ENCODE results near the gene NUP188.
A peak's percentile ranks its signal among the peaks of the same experiment; 100 is the strongest.

NUP188 gene

DNA sequence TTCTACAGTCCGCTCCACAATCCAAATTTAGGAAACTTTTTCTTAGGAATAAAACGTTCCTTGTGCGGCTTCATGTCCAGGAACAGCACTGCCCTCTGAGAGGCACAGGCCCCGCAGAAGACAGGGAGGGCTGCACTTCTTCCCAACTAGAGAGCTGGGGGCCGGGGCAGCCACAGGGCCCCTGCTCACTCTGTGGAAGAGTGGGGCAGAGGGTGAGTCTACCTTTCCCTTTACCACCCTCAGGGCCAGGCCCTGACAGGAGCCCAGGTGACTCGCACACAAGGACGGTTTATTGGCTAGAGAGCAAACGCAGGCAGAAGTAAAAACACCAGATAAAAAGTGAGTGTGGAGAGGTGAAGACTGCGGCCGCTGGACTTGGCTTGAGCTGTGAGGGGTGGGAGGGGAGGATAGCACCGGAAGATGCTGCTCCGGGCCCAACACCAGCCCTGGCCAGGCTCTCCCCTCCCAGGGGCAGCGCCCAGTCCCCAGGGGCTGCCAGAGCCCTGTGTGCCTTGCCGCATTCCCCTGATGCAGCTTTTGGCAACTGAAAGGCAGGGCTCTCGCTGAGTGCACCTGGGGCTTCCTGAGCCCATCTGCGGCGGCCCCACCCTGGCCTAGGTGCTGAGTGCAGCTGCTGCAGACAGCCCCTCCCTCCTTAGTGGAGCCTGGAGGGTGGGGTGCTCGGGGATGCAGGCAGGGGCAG lies 60.4 kb downstream of the NUP188 start:
- no peak for DNase-seq

DNA sequence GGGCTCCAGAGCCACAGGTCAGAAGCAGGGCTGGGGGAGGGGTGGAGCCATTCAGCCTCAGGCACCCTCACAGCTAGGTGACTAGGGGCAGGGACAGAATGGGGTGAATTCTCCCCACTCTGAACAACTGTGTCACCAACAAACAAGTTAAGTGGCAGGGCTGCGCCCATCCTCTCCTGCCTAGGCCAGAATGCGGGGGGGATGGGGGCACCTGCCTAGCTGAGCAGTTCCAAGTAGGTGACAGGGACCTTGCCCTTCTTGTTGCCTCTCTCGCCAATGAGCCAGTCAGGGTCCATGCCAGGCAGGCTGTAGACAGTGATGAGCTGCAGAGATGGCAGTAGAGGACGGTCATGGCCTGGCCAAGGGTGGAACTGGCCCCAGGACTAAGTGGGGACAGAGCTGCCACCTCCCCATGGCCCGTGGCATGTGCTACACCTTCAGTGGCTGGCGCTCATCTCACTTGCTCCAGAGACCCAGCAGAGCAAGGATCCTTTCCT lies 61.0 kb downstream of the NUP188 start:
- DNase-seq, result no peak

DNA sequence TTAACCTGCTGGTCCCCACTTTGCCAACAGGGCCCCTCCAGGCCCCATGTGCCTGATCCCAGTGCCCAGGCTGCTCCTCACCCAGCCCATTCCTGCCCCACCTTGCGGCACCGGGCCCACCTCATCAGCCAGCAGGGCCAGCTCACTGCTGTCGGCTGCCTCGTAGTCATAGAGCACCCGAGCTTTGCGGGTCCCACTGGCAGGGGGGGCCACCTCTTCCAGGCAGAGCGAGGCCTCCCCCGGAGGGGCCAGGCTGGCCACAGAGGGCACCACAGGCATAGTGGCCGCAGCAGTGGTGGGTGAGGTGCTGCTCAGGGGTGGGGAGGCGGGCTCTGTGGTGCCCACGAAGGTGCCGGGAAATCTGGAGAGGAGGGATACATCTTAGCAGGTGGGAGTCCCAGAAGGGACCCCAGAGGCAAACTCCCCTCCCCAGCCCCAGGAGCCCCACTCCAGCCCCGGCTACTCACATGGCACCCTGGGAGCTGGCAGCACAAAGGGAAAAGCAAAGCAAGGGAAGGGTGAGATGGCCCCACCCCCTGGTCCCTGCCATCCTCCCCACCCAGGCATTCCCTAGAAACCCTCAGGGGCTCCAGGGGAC lies 61.6 kb downstream of the NUP188 start:
- DNase-seq, result no peak

DNA sequence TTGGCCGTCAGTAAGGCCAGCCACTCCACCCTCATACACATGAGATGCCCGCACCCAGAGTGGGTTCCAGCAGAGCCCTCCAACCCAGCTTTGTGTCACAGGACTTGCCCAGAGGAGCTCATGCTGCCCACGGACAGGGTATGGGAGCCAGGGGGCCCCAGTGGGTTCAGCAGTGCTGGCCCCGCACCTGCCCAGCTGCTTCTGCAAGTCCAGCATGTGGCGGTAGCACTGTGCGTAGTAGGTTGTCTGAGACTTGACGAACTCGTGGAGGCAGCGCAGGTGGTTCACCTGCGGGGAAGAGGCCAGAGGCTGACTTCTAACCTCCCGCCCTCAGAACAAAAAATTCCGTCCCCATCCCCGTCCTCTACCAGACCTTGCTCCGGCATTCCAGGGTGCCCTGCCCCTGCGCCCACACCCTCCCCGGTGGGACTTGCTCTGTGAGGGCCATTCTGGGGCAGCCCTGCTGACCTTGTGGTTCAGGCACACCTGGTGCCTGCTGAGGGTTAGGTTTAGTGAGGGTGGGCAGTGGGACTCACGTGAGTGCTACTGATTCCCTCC lies 62.2 kb downstream of the NUP188 start:
- no peak for DNase-seq

DNA sequence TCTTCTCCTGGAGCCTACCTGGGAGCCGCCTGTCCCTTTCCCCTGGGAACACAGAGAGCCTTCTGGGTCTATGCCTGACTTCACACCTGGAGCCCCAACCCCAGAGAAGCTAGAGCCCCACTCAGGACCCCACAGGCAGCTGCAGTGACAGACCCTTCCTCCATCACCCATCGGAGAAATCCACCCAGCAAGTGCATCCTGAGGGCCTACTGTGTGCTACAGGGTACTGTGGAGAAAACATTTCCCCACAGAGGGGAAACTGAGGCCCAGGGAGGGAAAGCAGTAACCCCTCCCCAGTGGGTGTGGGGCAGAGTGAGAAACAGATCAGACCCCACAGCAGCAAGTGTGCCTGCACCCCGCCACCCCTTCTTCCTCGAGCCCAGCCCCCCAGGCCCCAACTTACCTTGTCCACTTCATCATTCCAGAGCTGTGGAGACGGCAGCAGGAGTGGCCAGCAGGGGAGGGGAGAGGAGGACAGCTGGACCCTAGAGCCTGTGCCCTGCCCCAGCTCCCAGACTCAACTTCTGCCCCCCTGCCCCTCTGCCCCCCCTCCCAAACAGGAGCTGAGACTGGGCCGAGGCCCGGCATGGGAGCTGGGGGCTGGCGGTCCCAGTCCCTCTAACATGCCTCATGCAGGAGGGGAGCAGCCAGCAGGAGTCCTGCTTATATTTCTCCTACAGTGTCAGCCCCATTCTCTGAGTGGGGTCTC lies 62.9 kb downstream of the NUP188 start:
- no peak for DNase-seq

DNA sequence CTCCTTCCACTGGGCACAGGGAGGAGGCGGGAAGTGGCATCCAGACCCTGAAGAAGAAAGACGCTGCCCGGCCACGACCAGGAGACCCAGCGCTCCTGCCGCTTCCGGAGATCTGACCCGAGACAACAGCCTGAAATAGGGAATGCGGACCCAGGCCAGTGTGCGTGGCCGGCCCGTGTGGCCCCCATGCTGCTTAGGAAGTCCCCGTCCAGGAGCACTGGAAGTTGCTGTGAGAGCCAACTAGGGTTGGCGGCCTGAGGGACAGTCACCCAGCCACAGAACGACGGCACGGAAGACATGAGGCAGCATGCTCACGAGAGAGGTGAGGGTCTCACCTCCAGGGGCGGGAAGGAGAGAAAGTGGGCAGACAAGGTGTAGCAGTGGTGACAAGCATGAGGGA lies 63.7 kb downstream of the NUP188 start:
- DNase-seq, result no peak

DNA sequence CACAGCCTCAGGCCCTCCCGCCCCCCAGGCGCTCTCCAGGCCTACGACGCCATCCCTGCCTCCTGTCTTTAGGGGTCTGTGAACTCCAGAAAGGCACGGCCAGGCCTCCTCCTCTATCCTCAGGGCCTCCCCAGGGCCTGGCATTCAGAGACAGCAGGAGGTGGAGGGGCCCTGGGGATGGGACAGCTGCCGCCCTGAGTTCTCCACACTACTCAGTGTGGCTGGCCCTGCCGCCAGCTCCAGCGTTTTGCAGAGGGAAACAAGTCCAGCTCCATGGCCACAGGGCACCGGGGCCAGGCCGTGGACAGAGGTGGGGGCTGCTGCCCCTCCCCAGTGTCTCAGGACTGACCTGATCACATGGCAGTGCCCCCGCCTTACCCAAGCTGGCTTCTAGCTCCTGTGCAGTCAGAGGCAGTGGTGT lies 64.3 kb downstream of the NUP188 start:
- DNase-seq, result no peak

DNA sequence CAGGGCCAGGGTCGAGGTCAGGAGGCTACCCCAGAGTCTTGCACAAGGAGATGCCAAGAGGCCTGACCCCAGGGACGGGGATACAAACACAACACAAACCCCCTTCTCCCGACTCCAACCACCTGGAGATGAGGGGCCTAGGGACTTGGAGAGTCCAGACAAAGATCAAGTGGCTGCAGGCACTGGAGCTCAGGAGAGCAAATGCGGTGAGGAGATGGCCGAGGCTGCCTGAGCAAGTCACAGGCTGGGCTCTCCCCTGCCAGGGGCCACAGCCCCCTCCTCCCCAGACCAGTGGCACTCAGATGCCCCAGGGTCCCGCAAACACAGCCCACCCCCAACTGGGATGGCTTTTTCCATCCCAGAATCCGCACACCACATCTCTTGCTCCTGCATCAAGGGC lies 64.8 kb downstream of the NUP188 start:
- no peak for DNase-seq

DNA sequence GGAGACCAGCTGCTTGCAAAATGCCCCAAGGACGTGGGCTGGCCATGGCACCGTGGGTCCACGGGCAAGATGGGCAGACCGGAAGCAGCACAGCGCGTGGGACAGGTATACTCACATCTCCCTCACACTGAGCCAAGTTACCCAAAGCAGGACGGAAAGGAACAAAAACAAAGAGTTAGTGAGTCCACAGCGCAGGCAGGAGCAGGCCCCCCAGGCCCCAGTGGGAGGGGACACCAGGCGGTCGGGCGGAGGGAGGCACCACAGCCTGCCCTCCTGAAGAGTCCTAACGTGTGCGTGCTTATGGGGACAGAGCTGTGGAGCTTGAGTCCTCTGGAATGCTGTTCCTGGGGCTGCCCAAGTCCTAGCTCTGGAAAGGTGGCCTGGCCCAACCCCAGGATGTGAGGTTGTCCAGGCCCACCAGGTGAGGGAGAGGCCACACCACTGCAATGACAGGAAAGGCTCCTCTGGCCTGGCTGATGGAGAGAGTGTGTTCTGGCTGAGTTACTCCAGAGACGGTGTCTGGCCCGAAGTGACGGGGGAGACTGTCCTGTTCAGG lies 65.5 kb downstream of the NUP188 start:
- no peak for DNase-seq

DNA sequence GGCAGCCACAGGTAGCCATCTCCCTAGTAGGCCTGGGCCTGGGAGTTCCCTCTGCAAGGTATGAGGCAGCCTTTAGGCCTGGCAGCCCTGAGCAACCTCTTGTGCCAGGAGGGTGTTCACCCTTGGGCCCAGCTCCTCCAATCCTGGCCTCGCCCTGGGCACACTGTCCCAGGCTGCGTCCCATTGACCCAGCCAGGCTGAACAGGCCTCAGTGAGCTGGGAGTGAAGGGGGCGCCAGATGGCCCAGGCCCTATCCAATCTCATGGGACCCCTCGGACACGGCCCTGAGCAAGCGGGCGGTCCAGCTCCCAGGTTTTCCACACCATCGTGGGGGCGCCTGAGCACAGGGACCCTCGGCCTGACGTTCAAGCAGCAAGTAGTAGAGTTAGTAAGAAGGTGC lies 66.2 kb downstream of the NUP188 start:
- no peak for DNase-seq

DNA sequence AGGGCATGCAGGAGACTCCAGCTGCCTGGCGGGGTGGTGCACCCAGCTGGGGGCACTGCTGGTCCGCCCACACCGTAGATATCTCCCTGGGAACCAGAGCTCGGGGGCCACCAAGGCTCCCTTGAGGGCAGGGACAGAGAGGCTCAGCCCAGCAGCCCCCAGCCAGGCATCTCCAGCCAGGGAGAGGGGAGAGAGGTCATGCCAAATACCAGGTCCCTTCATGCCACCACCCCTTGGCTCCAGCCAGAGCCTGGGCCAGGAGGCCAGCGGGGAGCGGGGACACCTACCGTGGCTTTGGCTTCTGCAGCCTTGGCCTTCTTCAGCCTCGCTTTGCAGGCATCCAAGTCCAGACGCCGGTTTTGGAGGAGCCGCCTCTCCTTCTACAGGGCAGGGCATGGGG lies 66.6 kb downstream of the NUP188 start:
- no peak for DNase-seq

DNA sequence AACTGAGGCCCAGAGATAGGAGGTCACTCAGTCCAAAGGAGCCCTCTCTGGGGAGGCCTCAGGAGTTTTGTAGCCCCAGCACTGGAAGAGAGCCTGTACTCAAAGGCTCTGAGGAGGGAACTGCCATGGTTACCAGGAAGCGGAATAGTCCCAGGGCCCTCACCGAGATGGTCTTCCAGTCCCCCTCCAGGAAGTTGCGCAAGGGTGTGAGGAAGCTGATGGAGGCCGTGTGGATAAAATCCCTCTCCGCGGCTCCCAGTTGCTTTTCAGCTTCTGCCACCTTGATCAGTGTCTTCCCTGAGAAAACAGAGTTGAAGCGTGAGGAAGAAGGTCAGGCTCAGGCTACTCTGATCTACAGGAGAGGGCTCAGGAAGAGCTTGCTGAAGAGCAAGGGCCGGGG lies 67.1 kb downstream of the NUP188 start:
- no peak for DNase-seq

DNA sequence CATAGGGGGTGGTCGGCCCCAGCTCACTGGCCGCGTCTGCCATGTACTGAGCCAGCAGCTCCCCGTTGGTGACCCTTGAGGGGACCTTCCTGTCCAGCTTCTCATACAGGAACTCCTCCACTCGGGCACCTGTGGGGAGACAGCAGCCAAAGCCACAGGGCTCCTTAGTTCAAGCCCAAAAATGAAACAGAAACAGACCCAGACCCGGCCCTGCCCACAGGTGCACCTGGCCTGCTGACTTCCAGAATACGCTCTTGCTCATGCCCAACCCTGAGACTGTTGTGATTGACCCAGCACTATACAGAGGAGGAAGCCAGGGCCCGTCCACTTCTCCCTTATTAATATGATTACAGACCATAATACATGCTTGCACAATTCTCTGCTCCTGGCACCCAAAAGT lies 73.6 kb downstream of the NUP188 start:
- DNase-seq, result no peak

DNA sequence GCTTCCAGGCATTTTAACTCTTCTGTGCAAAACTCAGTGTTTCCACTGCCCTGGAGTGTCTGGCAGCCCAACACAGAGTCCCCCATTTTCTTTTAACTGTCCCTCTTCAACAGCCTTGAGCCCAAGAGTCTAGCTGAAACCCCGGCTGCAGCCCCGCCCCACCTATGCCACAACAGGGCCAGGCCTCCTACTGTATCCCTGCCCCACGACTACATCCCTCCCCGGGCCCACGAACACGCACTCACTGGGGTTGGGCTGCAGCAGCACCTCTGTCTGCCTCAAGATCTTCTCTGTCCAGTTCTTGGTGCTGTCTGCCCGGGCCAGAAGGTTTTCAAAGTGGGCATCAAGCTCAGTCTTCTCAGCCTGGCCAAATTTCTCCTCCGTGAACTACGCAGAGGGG lies 74.5 kb downstream of the NUP188 start:
- no peak for DNase-seq

DNA sequence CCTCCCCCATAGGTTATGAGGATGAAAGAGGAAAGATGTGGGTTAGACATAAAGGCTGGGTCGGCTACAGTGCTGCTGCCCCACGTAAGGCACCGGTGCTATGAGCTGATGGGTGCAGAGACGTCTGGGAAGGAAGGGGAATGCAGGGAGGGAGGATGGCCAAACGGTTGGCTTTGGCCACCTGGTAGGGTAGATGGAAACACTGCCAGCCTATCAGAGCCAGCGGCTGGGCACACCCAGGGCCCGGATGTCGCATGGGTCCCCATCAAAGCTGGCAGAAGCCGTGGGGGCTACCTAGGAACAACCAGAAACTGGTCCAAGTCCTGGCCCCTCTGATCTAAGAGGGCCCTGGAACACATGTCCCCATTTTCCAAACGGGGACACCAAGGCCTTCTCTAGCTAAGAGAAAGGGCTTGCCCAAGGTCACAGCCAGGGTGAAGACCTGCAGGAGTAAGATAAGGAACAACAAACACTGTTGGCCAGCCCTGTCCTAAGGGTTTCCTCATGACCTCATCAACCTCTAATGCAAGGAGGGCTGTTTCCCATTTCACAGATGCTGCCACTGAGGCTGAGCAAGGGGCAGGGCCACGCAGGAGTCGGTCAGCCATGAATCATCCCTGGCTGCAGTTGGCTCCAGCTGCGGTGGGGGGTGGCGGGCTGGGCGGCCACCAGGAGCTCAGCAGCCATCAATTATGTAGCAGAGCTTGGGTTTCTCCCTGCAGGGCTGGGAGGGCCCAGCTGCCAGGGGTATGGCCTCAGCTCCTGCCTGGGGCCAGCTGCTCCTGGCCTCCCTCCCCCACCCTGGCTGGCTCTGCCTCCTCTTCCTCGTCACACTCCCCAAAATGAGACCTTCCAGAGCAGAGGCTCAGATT lies 75.8 kb downstream of the NUP188 start:
- DNase-seq, result no peak

DNA sequence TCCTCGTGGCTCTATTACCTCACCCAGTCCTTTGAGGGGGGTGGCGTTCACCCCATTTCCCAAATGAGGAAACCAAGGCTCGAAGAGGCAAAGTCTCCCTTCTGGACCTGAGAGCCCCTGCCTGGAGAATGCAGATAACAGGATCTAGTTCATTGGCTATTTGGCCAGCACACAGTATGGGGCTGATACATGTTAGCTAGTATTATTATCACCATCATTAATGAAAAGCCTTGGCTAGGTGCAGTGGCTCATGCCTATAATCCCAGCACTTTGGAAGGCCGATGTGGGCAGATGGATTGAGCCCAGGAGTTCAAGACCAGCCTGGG lies 76.4 kb downstream of the NUP188 start:
- no peak for DNase-seq

DNA sequence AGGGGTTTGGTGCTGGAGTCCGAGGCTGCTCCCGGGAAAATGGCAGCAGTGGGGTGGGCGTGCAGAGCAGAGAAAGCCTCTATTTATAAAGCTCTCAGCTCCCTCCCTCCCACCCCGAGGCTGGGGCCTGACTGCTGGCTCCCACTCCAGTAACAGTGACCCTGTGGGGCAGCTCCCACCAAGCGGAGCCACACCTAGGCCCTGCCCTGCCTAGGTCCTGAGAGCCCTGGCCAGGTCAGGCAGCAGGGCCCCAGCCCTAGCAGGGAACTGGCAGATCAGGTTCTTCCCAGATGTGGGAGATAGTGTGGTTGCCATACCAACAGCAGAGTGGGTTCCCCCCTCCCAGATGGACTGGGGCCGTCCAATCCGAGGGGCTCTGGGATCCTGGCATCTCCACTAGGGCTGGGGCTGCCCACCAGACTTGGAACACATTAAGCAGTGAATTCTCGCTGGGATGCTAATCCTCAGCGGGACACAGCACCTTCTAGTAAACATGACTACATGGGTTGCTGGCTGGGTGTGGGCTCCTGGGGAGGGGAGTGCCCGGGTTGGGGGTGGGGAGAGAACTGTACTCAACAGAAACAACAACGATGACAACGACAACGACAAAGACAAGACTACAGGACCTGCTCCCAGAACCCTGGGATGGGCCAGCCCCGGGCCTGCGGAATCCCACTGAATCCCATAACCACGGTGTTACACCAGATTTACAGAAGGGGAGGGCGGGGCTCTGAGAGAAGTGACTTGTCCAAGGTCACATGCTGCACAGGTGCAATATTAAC lies 79.1 kb downstream of the NUP188 start:
- no peak for DNase-seq

DNA sequence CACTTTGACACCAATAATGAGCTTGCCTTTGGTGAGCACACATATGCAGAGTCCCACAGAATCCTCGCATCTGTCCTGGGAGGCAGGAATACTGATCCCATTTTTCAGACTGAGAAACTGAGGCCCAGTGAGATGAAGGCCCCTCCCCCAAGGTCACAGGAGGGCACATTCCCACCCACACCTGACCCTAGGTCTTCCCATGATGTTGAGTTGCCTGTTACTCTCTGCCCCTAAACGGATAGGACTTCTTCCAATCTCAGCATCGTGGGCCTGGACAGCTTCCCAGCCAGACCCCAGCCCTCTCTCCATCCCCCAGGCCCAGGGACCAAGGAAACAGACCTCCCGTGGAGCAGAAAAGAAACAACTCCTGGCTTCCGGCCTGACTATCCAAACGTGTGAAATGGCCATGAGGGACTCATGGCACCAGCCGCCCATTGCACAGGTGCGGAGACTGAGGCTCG lies 79.8 kb downstream of the NUP188 start:
- peak; percentile 21 for DNase-seq

DNA sequence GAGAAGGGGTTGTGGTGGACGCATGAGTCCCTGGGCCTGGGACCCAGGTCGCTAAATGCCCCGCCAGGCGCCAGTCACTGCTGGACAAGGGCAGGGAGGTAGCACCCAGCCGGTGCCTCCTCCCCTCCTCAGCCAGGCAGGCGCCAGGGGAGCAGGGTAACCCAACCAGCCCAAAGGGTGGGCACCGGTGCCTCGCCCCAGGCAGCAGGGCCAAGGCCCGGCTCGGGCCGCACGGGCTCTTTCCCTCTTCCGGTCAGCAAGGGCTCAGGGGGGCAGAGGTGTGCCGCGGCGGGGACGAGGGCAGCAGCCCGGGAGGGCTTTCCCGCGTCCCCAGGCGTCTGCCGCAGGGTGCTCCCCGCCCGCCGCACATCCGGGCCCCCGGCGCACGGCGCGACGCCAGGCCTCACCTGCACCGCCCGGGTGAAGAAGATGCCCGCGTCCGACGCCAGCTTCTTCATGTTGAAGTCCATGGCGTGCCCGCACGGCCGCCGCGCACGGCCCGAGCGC lies 80.2 kb downstream of the NUP188 start:
- DNase-seq, result peak; percentile 73

DNA sequence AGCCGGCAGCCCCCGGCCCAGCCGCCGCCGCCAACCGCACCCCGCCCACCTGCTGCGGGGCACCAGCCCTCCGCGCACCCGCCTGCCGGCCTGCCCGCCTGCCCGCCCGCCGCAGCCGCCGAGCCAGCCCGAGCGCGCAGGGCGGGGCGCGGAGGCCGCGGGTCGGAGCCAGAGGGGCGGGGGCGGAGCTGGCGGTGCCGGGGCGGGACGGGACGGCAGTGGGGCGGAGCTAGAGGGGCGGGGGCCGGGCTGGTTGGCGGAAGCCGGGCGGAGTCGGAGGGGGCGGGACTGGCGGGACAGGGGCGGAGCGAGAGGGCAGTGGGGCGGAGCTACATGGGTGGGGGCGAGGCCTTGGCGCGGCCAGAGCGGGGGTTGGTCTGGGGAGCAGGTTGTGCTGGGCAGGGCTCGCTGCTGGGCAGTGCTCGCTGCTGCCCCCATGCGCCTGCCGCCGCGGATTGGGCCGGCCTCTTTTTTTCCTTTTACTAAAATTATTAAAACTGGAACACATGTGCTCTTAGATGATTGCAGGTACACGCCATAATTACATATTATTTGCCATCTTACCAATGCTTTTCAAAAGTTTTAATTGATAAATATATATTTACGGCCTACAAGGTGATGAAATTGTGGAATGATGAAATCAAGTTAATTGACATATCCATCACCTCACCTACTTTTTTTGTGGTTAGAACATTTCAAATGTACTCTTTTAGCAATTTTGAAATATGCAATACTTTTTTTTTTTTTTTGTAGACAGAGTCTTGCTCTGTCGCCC lies 80.9 kb downstream of the NUP188 start, which contains the start of gene SH3GLB2:
TSS of gene SH3GLB2 (minus strand) at position 140 of the 775 bp plus-strand sequence. CDS start 177 bp downstream, outside the sequence.
- DNase-seq, result peak; percentile 96

DNA sequence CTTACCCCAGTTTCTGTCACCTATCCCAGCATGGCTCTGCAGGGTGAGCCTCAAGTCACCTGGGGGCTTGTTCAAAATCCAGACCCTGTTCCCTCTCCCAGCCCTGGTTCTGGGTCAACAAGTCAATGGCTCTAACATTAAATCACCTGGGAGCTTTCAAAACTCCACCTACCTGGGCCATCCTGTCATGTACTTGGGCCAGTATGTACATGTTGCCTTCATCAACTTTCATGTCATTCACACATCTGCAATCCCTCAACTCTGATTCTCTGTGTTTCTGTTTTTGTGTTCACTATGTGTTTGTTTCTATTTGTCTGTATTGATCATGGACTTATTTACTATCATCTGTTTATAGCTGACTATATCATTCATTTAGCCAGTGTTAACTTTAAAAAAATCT lies 82.7 kb downstream of the NUP188 start:
- no peak for DNase-seq
